Measurements from ENCODE around the gene UCP1. TPM values are rescaled to one million over a fixed set of nuclear protein-coding genes. Genes with fewer than 3 reads are reported as not detected.
"Not testable (repeated sequence)": the region's sequence is repeated elsewhere in the genome, so short reads cannot be mapped to it uniquely, and the experiment has no call there.

Gene UCP1
- total RNA-seq, 1 donor from 2014 or later = 1.2 TPM

DNA sequence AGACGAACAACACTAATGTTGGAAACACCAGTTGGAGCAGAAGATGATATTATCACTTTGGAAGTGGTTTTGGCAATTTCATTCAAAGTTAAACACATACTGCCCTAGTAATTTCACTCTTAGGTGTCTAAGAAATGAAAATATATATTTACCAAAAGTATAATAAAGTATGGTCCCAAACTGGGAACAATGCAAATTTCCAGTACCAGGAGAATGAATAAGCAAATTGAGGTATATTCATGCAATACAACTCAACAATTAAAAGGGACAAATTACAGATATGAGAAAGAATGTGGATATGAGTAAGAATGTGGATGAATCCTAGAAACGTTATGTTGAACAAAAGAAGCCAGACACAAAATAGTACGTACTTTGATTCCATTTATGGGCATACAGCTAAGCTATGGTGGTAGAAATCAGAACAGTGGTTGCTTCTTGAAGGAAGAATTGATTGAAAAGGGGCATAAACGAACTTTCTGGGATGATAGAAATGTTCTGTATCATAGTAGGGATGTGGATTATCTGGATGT lies 34.7 kb downstream of the UCP1 start:
- no peak for DNase-seq (ENCODE audit: low spot score)

- no peak for DNase-seq (ENCODE audit: low spot score)
Measured at GRCh38 chr4:140529434-140529833, 39.3 kb downstream of the UCP1 start.

- DNase-seq (ENCODE audit: low spot score) = peak; percentile 99
Measured at GRCh38 chr4:140523857-140524742, 44.7 kb downstream of the UCP1 start, which contains the start of gene ELMOD2. TSS of gene ELMOD2 (plus strand) at chr4:140524168. CDS start at chr4:140525429, 1,261 bp downstream.

DNA sequence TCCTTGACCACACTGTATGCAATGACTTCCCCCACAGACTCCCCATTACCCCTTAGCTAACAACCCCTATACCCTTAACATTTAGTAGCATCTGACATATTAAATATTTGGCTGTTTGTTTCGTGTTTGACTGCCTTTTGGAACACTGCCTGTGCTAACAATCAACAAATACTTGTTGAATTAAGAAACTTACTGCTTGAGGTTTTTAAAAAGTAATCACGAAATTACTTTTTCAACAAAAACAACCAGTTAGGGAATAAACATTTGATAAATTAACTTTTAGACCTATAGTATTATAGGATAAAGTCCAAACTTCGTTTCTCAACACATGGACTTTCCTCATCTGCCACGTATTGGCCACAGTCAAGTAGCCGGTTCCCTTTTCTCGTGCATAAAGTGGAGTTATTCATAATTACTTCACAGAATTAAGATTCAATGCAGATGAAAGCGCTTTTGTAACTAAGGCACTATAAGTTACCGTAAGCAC lies 45.3 kb downstream of the UCP1 start:
- no peak for DNase-seq (ENCODE audit: low spot score)

- no peak for DNase-seq (ENCODE audit: low spot score)
Measured at GRCh38 chr4:140515423-140515822, 53.3 kb downstream of the UCP1 start.

DNA sequence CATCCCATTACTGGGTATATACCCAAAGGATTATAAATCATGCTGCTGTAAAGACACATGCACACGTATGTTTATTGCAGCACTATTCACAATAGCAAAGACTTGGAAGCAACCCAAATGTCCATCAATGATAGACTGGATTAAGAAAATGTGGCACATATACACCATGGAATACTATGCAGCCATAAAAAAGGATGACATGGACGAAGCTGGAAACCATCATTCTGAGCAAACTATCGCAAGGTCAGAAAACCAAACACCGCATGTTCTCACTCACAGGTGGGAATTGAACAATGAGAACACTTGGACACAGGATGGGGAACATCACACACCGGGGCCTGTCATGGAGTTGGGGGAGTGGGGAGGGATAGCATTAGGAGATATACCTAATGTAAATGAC lies 55.0 kb downstream of the UCP1 start:
- not testable (repeated sequence) for DNase-seq (ENCODE audit: low spot score)

Other genes with a start within 250 kb of the UCP1 start
- gene SCOC, start 195.3 kb downstream of the UCP1 start, total RNA-seq (ENCODE audit: insufficient read depth, low replicate concordance) = 68.9 TPM
- 3.6 TPM for gene CLGN, start 141.3 kb downstream of the UCP1 start, total RNA-seq (ENCODE audit: insufficient read depth, low replicate concordance)
- 2.2 TPM for gene MGAT4D, start 70.7 kb downstream of the UCP1 start, total RNA-seq (ENCODE audit: insufficient read depth, low replicate concordance)
- 53.4 TPM for gene ELMOD2, start 44.8 kb downstream of the UCP1 start, total RNA-seq (ENCODE audit: insufficient read depth, low replicate concordance)
- gene TBC1D9, start 187.4 kb upstream of the UCP1 start, total RNA-seq (ENCODE audit: insufficient read depth, low replicate concordance) = 38.5 TPM